ENCODE results near the gene OSBPL5.

DNA sequence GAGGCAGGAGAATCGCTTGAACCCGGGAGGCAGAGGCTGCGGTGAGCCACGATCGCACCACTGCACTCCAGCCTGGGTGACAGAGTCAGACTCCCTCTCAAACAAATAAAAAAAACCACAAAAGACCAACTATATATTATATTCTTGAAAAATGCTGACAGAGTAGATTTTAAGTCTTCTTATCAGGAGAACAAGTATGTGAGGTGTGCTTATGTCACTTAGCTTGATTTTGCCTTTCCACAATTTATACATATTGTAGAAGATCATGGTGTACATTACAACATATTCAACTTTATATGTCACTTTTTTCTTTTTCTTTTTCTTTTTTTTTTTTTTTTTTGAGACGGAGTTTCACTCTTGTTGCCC is 83.7 kb downstream of the OSBPL5 start:
- TF ChIP-seq, protein P1, sequence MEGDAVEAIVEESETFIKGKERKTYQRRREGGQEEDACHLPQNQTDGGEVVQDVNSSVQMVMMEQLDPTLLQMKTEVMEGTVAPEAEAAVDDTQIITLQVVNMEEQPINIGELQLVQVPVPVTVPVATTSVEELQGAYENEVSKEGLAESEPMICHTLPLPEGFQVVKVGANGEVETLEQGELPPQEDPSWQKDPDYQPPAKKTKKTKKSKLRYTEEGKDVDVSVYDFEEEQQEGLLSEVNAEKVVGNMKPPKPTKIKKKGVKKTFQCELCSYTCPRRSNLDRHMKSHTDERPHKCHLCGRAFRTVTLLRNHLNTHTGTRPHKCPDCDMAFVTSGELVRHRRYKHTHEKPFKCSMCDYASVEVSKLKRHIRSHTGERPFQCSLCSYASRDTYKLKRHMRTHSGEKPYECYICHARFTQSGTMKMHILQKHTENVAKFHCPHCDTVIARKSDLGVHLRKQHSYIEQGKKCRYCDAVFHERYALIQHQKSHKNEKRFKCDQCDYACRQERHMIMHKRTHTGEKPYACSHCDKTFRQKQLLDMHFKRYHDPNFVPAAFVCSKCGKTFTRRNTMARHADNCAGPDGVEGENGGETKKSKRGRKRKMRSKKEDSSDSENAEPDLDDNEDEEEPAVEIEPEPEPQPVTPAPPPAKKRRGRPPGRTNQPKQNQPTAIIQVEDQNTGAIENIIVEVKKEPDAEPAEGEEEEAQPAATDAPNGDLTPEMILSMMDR (IDR thresholded peaks at IDR 0.05 in 8 of 11, conservative IDR thresholded peaks at IDR 0.05 in 3 of 11), result no peak
- TF ChIP-seq POLR2AphosphoS5 (IDR thresholded peaks at IDR 0.05) (no peak), POLR2A (IDR thresholded peaks at IDR 0.05) (no peak)
